ENCODE measurements around the gene NCKAP5. TPM values are rescaled to one million over a fixed set of nuclear protein-coding genes. Genes with fewer than 3 reads are reported as not detected.

The NCKAP5 gene
- total and polyA plus RNA-seq, 2 donors (not counting 1 experiment from before 2014, with no cell fraction given) = not detected

DNA sequence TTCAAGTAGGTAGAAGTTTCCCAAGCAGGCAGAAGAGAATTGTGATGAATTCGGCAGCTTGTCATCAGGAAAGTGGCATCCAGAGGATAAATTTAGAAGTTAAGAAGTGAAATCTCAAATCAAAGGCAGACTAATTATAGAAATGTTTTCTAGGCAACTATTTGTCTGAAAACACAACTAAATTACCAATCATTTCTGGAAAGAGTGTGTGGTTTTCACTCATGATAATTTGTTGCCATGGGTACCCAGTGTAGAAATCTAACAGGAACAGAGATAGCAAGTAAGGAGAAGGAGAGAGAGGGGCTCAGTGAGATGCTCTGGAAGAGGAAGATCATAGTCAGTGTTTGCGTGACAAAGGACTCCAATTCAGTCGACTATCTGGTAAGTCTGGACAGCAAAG, 208.1 kb downstream of the NCKAP5 start:
- intact Hi-C loops (cut with micrococcal nuclease) = no loop called here
- CTCF ChIA-PET = no interaction called here
- WGBS (ENCODE audit: insufficient coverage) = no CpG with 5 or more reads among the region's 3 CpGs
- Histone ChIP-seq H4K20me1 (ENCODE audit: control insufficient read depth, insufficient read depth, low read length, poor library complexity, severe bottlenecking) (no peaks in the 10 kb centered on the region), H3K9ac (ENCODE audit: low read length) (no peak overlapping the region), H3K27me3 (replicated peaks in 1 of 4; ENCODE audit: control extremely low read depth in 1 of 4, control insufficient read depth in 3 of 4, insufficient read depth in 4 of 4, low read length in 3 of 4) (no peaks in the 10 kb centered on the region), H3K4me1 (ENCODE audit: control insufficient read depth in 2 of 2, insufficient read depth in 2 of 2, low read length in 2 of 2) (no peaks in the 10 kb centered on the region), H3K27ac (ENCODE audit: low read length in 2 of 2) (no peak overlapping the region), H3K4me2 (replicated peaks; ENCODE audit: low read depth, low read length, poor library complexity, severe bottlenecking) (no peak overlapping the region), H3K36me3 (replicated peaks in 1 of 2; ENCODE audit: control extremely low read depth in 1 of 2, control insufficient read depth in 1 of 2, extremely low read depth in 1 of 2, insufficient read depth in 2 of 2, low read length in 1 of 2) (no peaks in the 10 kb centered on the region), H2AFZ (ENCODE audit: insufficient read depth, low read depth, low read length, poor library complexity, severe bottlenecking) (no peak overlapping the region), H3K4me3 (ENCODE audit: control extremely low read depth in 1 of 5, extremely low read depth in 1 of 5, insufficient read depth in 1 of 5, low read depth in 2 of 5, low read length in 4 of 5) (no peak overlapping the region), H3K79me2 (ENCODE audit: control insufficient read depth, insufficient read depth, low read length) (no peaks in the 10 kb centered on the region), H3K9me3 (ENCODE audit: control extremely low read depth in 1 of 3, control insufficient read depth in 2 of 3, insufficient read depth in 1 of 3, low read length in 2 of 3) (no peaks in the 10 kb centered on the region)
- Mint-ChIP-seq H3K27ac (no peak overlapping the region), H3K9me3 (ENCODE audit: insufficient read depth) (no peaks in the 10 kb centered on the region), H3K4me1 (no peaks in the 10 kb centered on the region), H3K4me3 (no peak overlapping the region), H3K27me3 (peaks cover 7% of the 10 kb centered on the region)
- TF ChIP-seq, protein P1, sequence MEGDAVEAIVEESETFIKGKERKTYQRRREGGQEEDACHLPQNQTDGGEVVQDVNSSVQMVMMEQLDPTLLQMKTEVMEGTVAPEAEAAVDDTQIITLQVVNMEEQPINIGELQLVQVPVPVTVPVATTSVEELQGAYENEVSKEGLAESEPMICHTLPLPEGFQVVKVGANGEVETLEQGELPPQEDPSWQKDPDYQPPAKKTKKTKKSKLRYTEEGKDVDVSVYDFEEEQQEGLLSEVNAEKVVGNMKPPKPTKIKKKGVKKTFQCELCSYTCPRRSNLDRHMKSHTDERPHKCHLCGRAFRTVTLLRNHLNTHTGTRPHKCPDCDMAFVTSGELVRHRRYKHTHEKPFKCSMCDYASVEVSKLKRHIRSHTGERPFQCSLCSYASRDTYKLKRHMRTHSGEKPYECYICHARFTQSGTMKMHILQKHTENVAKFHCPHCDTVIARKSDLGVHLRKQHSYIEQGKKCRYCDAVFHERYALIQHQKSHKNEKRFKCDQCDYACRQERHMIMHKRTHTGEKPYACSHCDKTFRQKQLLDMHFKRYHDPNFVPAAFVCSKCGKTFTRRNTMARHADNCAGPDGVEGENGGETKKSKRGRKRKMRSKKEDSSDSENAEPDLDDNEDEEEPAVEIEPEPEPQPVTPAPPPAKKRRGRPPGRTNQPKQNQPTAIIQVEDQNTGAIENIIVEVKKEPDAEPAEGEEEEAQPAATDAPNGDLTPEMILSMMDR (IDR thresholded peaks at IDR 0.05) = no peak
- TF ChIP-seq EZH2 (IDR thresholded peaks at IDR 0.05; ENCODE audit: borderline replicate concordance, insufficient read depth, low read depth, low read length, poor library complexity, severe bottlenecking) = no peak
- no peak for ATAC-seq (ENCODE audit: low read depth)
- no peak for DNase-seq
- POLR2A ChIA-PET = no interaction called here

DNA sequence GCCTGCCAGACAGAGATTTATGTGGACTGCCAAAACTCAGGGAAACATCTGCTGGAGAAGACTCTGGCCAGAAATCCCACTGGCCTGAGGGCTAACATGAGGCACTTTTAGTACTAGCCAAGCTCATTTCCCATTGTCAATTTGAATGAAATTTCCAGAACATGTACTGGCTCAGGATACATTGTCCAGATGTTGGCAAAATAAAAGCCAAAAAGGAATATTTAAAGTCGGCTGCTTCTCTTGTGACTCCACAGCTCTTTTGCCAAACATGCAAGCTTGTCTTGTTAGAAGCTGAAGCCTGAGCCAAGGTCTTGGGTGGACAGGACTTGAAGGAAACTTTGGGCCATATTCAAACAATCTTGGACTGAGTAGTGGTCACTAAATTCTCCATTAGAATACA, 215.5 kb downstream of the NCKAP5 start:
- no peak for TF ChIP-seq EZH2 (IDR thresholded peaks at IDR 0.05; ENCODE audit: borderline replicate concordance, insufficient read depth, low read depth, low read length, poor library complexity, severe bottlenecking)
- TF ChIP-seq, protein P1 (IDR thresholded peaks at IDR 0.05) = no peak
- no peaks in the 10 kb centered on the region for H4K20me1 ChIP-seq (ENCODE audit: control insufficient read depth, insufficient read depth, low read length, poor library complexity, severe bottlenecking)
- Mint-ChIP-seq H3K4me1 (no peaks in the 10 kb centered on the region), H3K4me3 (no peak overlapping the region), H3K9me3 (ENCODE audit: insufficient read depth) (peaks cover 5% of the 10 kb centered on the region), H3K27me3 (peaks cover 3% of the 10 kb centered on the region), H3K27ac (no peak overlapping the region)
- H3K79me2 ChIP-seq (ENCODE audit: control insufficient read depth, insufficient read depth, low read length) = no peaks in the 10 kb centered on the region
- H3K27me3 ChIP-seq (replicated peaks in 1 of 4; ENCODE audit: control extremely low read depth in 1 of 4, control insufficient read depth in 3 of 4, insufficient read depth in 4 of 4, low read length in 3 of 4) = no peaks in the 10 kb centered on the region
- H3K27ac ChIP-seq (ENCODE audit: low read length in 2 of 2) = no peak overlapping the region
- POLR2A ChIA-PET = no interaction called here
- CTCF ChIA-PET = no interaction called here
- no peaks in the 10 kb centered on the region for H3K4me1 ChIP-seq (ENCODE audit: control insufficient read depth in 2 of 2, insufficient read depth in 2 of 2, low read length in 2 of 2)
- intact Hi-C loops (cut with micrococcal nuclease) = no loop called here
- no peak overlapping the region for H2AFZ ChIP-seq (ENCODE audit: insufficient read depth, low read depth, low read length, poor library complexity, severe bottlenecking)
- 88% methylated on average over 1 of the region's 1 CpG for WGBS (ENCODE audit: insufficient coverage)
- no peak overlapping the region for H3K4me3 ChIP-seq (ENCODE audit: control extremely low read depth in 1 of 5, extremely low read depth in 1 of 5, insufficient read depth in 1 of 5, low read depth in 2 of 5, low read length in 4 of 5)
- H3K4me2 ChIP-seq (replicated peaks; ENCODE audit: low read depth, low read length, poor library complexity, severe bottlenecking) = no peak overlapping the region
- H3K36me3 ChIP-seq (replicated peaks in 1 of 2; ENCODE audit: control extremely low read depth in 1 of 2, control insufficient read depth in 1 of 2, extremely low read depth in 1 of 2, insufficient read depth in 2 of 2, low read length in 1 of 2) = no peaks in the 10 kb centered on the region
- ATAC-seq (ENCODE audit: low read depth) (no peak), DNase-seq (no peak)
- no peak overlapping the region for H3K9ac ChIP-seq (ENCODE audit: low read length)
- no peaks in the 10 kb centered on the region for H3K9me3 ChIP-seq (ENCODE audit: control extremely low read depth in 1 of 3, control insufficient read depth in 2 of 3, insufficient read depth in 1 of 3, low read length in 2 of 3)
